D721Med (cell line): ENCODE measurements around the gene RGS2.

Source experiments
- DNase-seq: peaks from one replicate; pipeline ENCODE4 v3.0.0; 2011; ENCODE audit warnings: low spot score; ENCODE audit not compliant: insufficient read length
- FAIRE-seq: peaks from 2 replicates; lab custom pipeline; 2011; peaks lifted over from hg19 to GRCh38; lab: Jason Lieb, UNC
- CTCF ChIP-seq: IDR thresholded peaks from 2 replicates; pipeline ENCODE4 v1.5.1; 2012; ENCODE audit warnings: mild to moderate bottlenecking, control low read depth; ENCODE audit not compliant: insufficient read depth; ENCODE audit errors: missing control alignments

The RGS2 gene

GRCh38 chr1:192860478-192861185 lies 51.8 kb downstream of the RGS2 start:
- TF ChIP-seq CTCF: no peak
- FAIRE-seq: peak; percentile 21

GRCh38 chr1:192861860-192862259 lies 53.0 kb downstream of the RGS2 start:
- no peak for DNase-seq
- FAIRE-seq: peak; percentile 58
- no peak for TF ChIP-seq CTCF

More at GRCh38 chr1:192860478-192861185, 51.8 kb downstream of the RGS2 start:
- DNase-seq: no peak
